SK-N-SH treated with all-trans-retinoic acid at 6 μM for 48 hours (cell line): ENCODE measurements around the gene R3HDML.

ENCODE experiments used
- CREB5 ChIP-seq: fragments of 250-450 bp; sonication (Bioruptor Pico); IDR thresholded peaks from 2 replicates; pipeline ENCODE4 v1.5.1; 2020; ENCODE audit warnings: low read depth, mild to moderate bottlenecking, moderate library complexity
- CSDC2 ChIP-seq: fragments of 250-450 bp; sonication (Bioruptor Pico); IDR thresholded peaks from 2 replicates; pipeline ENCODE4 v1.5.0; 2020; ENCODE audit warnings: mild to moderate bottlenecking, moderate library complexity
- OSR1 ChIP-seq: fragments of 250-450 bp; sonication (Bioruptor Pico); IDR thresholded peaks from 2 replicates; pipeline ENCODE4 v1.8.0; 2022; ENCODE audit warnings: moderate library complexity, mild to moderate bottlenecking, inconsistent platforms
- PATZ1 ChIP-seq: fragments of 250-450 bp; sonication (Bioruptor Pico); IDR thresholded peaks from 2 replicates; pipeline ENCODE4 v1.8.0; 2020; ENCODE audit warnings: mild to moderate bottlenecking, moderate library complexity, borderline replicate concordance
- POU6F1 ChIP-seq: fragments of 250-450 bp; sonication (Bioruptor Pico); IDR thresholded peaks from 2 replicates; pipeline ENCODE4 v1.8.0; 2021; ENCODE audit warnings: low read depth, mild to moderate bottlenecking, moderate library complexity, borderline replicate concordance
- PPARA ChIP-seq: fragments of 250-450 bp; sonication (Bioruptor Pico); IDR thresholded peaks from 2 replicates; pipeline ENCODE4 v1.5.0; 2020; ENCODE audit warnings: mild to moderate bottlenecking, borderline replicate concordance
- RARB ChIP-seq: fragments of 250-450 bp; sonication (Bioruptor Pico); IDR thresholded peaks from 2 replicates; pipeline ENCODE4 v1.8.0; 2021; ENCODE audit warnings: mild to moderate bottlenecking, moderate library complexity
- TCF4 ChIP-seq: fragments of 250-450 bp; sonication (Bioruptor Pico); IDR thresholded peaks from 2 replicates; pipeline ENCODE4 v1.8.0; 2021; ENCODE audit warnings: mild to moderate bottlenecking, moderate library complexity, borderline replicate concordance
- TOX ChIP-seq: fragments of 250-450 bp; sonication (Bioruptor Pico); IDR thresholded peaks from 2 replicates; pipeline ENCODE4 v1.8.0; 2021; ENCODE audit warnings: mild to moderate bottlenecking, moderate library complexity, borderline replicate concordance
- ZFP3 ChIP-seq: fragments of 250-450 bp; sonication (Bioruptor Pico); IDR thresholded peaks from 2 replicates; pipeline ENCODE4 v1.5.0; 2020; ENCODE audit warnings: mild to moderate bottlenecking, moderate library complexity
- ZFP30 ChIP-seq: fragments of 450-650 bp; formaldehyde crosslinking; IDR thresholded peaks from 2 replicates; pipeline ENCODE4 v1.5.0; 2022; ENCODE audit warnings: mild to moderate bottlenecking, moderate library complexity
- ZNF70 ChIP-seq: fragments of 450-650 bp; formaldehyde crosslinking; IDR thresholded peaks from 2 replicates; pipeline ENCODE4 v1.5.0; 2020; ENCODE audit warnings: mild to moderate bottlenecking, moderate library complexity
- ZNF8 ChIP-seq: fragments of 450-650 bp; formaldehyde crosslinking; IDR thresholded peaks from 2 replicates; pipeline ENCODE4 v1.5.0; 2020; ENCODE audit warnings: mild to moderate bottlenecking, moderate library complexity

GRCh38 chr20:44296011-44296410 lies 40.8 kb upstream of the R3HDML start:
- no peak for TF ChIP-seq ZFP30 (CRISPR knock-in tag)
- no peak for TF ChIP-seq POU6F1
- TF ChIP-seq ZNF70 (CRISPR knock-in tag), result no peak
- TF ChIP-seq TCF4 (CRISPR knock-in tag), result no peak
- TF ChIP-seq PATZ1 (CRISPR knock-in tag), result no peak
- no peak for TF ChIP-seq CREB5
- TF ChIP-seq CSDC2 (CRISPR knock-in tag), result no peak
- TF ChIP-seq TOX (CRISPR knock-in tag), result no peak
- no peak for TF ChIP-seq OSR1
- no peak for TF ChIP-seq PPARA (CRISPR knock-in tag)
- TF ChIP-seq ZFP3, result no peak
- TF ChIP-seq ZNF8 (CRISPR knock-in tag), result no peak
- no peak for TF ChIP-seq RARB (CRISPR knock-in tag)
